Stimulated activated CD8-positive, alpha-beta memory T cell treated with anti-CD3 and anti-CD28 coated beads, Interleukin-7, amount 100 ng/mL, for 4 hours (primary cell): ENCODE data around the gene VPS37C.
"Not testable (repeated sequence)": the region's sequence is repeated elsewhere in the genome, so short reads cannot be mapped to it uniquely, and the experiment has no call there.

Source experiments
- DNase-seq, 2 donors: peaks; one replicate each; pipeline ENCODE4 v3.0.0-alpha.2; 2020; ENCODE audit warnings: low read depth in 2 of 2

The VPS37C gene

DNA sequence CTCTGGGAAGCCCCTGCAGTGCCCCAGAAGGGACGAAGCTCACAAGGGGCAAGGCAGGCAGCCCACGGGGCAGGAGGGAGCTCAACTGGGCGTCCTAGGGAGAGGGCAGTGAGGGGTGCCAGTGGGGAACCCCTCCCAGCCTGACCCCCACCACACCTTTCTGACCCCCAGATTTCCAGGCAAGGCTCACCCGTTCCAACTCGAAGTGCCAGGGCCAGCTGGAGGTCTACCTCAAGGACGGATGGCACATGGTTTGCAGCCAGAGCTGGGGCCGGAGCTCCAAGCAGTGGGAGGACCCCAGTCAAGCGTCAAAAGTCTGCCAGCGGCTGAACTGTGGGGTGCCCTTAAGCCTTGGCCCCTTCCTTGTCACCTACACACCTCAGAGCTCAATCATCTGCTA lies 43.2 kb downstream of the VPS37C start:
- no peak for DNase-seq

DNA sequence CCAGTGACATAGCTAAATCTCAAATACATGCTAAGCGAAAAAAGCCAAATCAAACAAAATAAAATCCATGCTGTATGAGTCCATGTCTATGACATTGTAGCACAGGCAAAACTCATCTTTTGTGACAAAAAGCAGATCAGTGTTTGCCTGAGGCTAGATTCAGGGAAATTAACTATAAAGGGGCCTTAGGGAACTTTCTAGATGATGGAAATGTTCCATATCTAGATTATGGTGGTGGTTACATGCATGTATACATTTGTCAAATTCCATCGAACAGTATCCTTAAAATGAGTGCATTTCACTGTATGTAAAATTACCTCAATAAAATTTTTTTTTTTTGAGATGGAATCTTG lies 44.1 kb downstream of the VPS37C start:
- DNase-seq, result no peak

- no peak for DNase-seq
Observed at GRCh38 chr11:61116426-61117167, 44.6 kb downstream of the VPS37C start.

- DNase-seq, result no peak
Observed at GRCh38 chr11:61115498-61116224, 45.6 kb downstream of the VPS37C start.

GRCh38 chr11:61114913-61115312 lies 46.3 kb downstream of the VPS37C start:
- no peak for DNase-seq

- DNase-seq, result no peak
Observed at GRCh38 chr11:61113201-61113600, 48.0 kb downstream of the VPS37C start.

DNA sequence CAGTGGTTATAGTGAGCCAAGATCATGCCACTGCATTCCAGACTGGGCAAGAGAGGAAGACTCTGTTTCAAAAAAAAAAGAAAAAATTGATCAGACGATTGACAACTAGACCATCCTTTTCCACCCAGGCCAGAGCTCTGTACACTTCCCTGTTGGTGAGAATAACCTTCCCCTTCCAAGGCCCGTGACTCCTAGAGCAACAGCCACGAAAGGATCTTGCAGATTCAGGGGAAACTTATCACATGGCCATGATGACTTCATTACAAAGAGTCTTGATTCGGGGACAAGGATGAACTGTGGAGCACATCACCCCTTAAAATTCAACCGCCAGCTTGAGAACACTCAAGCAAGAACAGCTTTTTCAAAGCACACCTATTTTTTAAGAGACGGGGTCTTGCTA lies 48.7 kb downstream of the VPS37C start:
- DNase-seq, result no peak

GRCh38 chr11:61111786-61112517 lies 49.3 kb downstream of the VPS37C start:
- no peak for DNase-seq

DNA sequence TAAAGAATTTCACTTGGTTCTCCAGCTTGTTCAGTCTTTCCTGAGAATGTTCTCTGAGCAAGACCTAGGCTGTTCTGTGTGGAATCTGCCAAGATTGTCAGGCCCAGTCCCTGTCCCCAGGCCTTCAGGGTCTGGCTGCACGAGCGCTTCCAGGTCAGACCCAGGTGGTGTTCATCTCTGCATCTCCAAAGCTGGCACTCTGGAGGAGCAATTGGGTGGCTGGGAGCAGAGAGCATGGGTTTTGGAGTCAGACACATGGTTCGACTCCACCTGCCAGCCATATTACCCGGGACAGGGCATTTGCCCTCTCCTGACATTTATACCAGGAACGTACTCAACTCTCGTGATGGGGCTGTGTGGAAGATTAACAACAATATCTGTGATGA lies 50.2 kb downstream of the VPS37C start:
- no peak for DNase-seq

- DNase-seq, result no peak
Observed at GRCh38 chr11:61110255-61111049, 50.8 kb downstream of the VPS37C start.

GRCh38 chr11:61109671-61110070 lies 51.6 kb downstream of the VPS37C start:
- DNase-seq, result no peak

GRCh38 chr11:61108847-61109585 lies 52.2 kb downstream of the VPS37C start:
- no peak for DNase-seq

DNA sequence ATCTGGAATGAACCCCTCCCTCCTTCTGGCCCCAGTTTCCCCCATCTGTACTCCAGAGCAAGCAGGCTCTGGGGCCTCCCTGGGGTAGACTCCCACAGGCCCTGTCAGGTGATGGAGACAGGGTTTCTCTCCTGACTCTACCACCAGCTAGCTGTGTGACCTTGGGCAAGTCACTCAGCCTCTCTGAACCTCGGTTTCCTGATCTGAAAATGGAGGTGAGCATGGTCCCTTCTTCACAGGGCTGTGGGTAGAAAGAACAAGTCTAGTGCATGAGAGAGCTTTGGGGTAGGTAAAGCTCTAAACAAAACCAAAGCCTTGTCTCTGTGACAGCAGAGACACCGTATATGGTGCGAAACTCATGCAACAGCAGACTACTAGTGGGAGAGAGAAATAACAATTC lies 53.3 kb downstream of the VPS37C start:
- no peak for DNase-seq

- no peak for DNase-seq
Observed at GRCh38 chr11:61106894-61107470, 54.2 kb downstream of the VPS37C start.

DNA sequence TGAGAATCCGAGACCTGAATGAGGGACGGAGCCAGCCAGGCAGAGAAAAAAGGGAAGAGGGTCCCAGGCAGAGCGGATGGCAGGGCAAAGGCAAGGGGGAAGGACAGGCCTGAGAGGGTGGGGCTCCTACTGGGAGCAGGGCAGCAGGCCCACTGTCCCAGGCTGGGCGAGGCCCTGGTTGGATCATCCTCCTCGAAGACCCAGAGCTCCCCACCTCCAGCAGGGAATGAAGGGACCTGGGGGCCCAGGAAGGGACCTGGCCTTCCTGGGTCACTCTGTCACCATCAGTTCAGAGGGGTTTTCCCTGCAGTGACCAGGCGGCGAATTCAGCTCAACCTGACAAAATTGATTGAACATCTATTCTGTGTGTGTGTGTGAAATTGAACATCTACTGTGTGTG lies 54.9 kb downstream of the VPS37C start:
- DNase-seq, result no peak

GRCh38 chr11:61104963-61105362 lies 56.3 kb downstream of the VPS37C start:
- no peak for DNase-seq

GRCh38 chr11:61103851-61104423 lies 57.3 kb downstream of the VPS37C start:
- no peak for DNase-seq

- no peak for DNase-seq
Observed at GRCh38 chr11:61102667-61103571, 58.3 kb downstream of the VPS37C start.

DNA sequence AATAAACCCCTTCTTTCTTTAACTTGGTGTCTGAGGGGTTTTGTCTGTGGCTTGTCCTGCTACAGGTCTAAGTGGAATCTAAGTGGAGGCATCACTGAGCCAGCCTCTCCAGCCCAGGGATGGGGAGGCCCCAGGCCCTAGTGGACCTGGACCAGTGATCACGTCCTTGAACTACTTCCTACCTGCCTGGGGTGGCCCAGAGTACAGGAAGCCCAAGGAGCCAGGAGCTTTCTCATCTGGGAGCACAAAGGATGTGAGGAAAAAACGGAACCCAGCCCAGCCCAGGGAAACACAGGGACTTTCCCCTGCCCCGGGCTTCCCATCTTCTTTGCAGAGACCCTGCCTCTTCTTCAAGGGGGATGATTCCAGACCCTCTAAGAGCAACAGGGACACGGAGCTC lies 62.4 kb downstream of the VPS37C start:
- no peak for DNase-seq

DNA sequence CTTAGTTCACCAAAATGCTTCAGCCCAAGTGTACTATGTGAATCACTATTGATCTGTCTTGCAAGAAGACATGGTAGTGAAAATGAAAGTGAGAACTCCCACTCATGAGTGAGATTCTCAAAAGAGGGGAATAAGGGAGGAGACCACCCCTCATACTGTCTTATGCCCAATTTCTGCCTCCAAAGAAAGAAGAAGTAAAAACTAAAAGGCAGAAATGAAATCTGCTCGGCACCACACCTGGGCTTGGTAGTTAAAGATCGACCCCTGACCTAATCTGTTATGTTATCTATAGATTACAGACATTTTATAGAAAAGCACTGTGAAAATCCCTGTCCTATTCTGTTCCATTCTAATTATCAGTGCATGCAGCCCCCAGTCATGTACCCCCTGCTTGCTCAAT lies 63.0 kb downstream of the VPS37C start:
- not testable (repeated sequence) for DNase-seq
